Measurements from ENCODE around the gene BAD.
"Not testable (repeated sequence)": the region's sequence is repeated elsewhere in the genome, so short reads cannot be mapped to it uniquely, and the experiment has no call there.

The BAD gene

GRCh38 chr11:64317325-64317960, 33.0 kb upstream of the BAD start, which contains the start of gene TRMT112:
TRMT112 (minus strand) TSS chr11:64317559; CDS start chr11:64317526, 33 bp downstream.
- TF ChIP-seq ZNF8 (CRISPR knock-in tag; IDR thresholded peaks at IDR 0.05) (no peak), ESRRG (CRISPR knock-in tag; IDR thresholded peaks at IDR 0.05) (no peak), ZFP3 (CRISPR knock-in tag; IDR thresholded peaks at IDR 0.05) (no peak), GLIS3 (CRISPR knock-in tag; IDR thresholded peaks at IDR 0.05) (no peak), SNAI2 (CRISPR knock-in tag; IDR thresholded peaks at IDR 0.05) (no peak), RARB (CRISPR knock-in tag; IDR thresholded peaks at IDR 0.05) (no peak), ZC3H10 (CRISPR knock-in tag; IDR thresholded peaks at IDR 0.05) (no peak), TCF4 (CRISPR knock-in tag; IDR thresholded peaks at IDR 0.05; ENCODE audit: borderline replicate concordance) (no peak)
- ATAC-seq, result peak; percentile 89

GRCh38 chr11:64316672-64317324, 32.3 kb upstream of the BAD start:
- TF ChIP-seq OSR1 (CRISPR knock-in tag; IDR thresholded peaks at IDR 0.05), result no peak
- peak; percentile 5 for ATAC-seq

- ATAC-seq, result not testable (repeated sequence)
Measured at GRCh38 chr11:64315667-64316526, 31.4 kb upstream of the BAD start.

GRCh38 chr11:64314805-64315561, 30.5 kb upstream of the BAD start:
- no peak for ATAC-seq
- TF ChIP-seq ESRRG (CRISPR knock-in tag; IDR thresholded peaks at IDR 0.05) (no peak), ZC3H10 (CRISPR knock-in tag; IDR thresholded peaks at IDR 0.05) (no peak), PATZ1 (CRISPR knock-in tag; IDR thresholded peaks at IDR 0.05; ENCODE audit: borderline replicate concordance) (no peak), PPARA (CRISPR knock-in tag; IDR thresholded peaks at IDR 0.05; ENCODE audit: borderline replicate concordance) (no peak), BACH2 (CRISPR knock-in tag; IDR thresholded peaks at IDR 0.05; ENCODE audit: borderline replicate concordance) (no peak), ISL1 (CRISPR knock-in tag; IDR thresholded peaks at IDR 0.05) (no peak), POU6F1 (CRISPR knock-in tag; IDR thresholded peaks at IDR 0.05; ENCODE audit: borderline replicate concordance, low read depth) (no peak), ARNTL (CRISPR knock-in tag; IDR thresholded peaks at IDR 0.05; ENCODE audit: borderline replicate concordance, low read depth) (no peak)

GRCh38 chr11:64314146-64314804, 29.8 kb upstream of the BAD start:
- ATAC-seq, result no peak
- TF ChIP-seq CSDC2 (CRISPR knock-in tag; IDR thresholded peaks at IDR 0.05) (no peak), BACH2 (CRISPR knock-in tag; IDR thresholded peaks at IDR 0.05; ENCODE audit: borderline replicate concordance) (no peak), ARNTL (CRISPR knock-in tag; IDR thresholded peaks at IDR 0.05; ENCODE audit: borderline replicate concordance, low read depth) (no peak), PATZ1 (CRISPR knock-in tag; IDR thresholded peaks at IDR 0.05; ENCODE audit: borderline replicate concordance) (no peak), ZNF565 (CRISPR knock-in tag; conservative IDR thresholded peaks at IDR 0.05; ENCODE audit: low read depth) (no peak), OSR1 (CRISPR knock-in tag; IDR thresholded peaks at IDR 0.05) (no peak), CREB5 (CRISPR knock-in tag; IDR thresholded peaks at IDR 0.05; ENCODE audit: low read depth) (no peak), ISL1 (CRISPR knock-in tag; IDR thresholded peaks at IDR 0.05) (no peak), POU6F1 (CRISPR knock-in tag; IDR thresholded peaks at IDR 0.05; ENCODE audit: borderline replicate concordance, low read depth) (no peak), TCF4 (CRISPR knock-in tag; IDR thresholded peaks at IDR 0.05; ENCODE audit: borderline replicate concordance) (no peak), ZFP3 (CRISPR knock-in tag; IDR thresholded peaks at IDR 0.05) (no peak), TOX (CRISPR knock-in tag; IDR thresholded peaks at IDR 0.05; ENCODE audit: borderline replicate concordance) (no peak), ZC3H10 (CRISPR knock-in tag; IDR thresholded peaks at IDR 0.05) (no peak)
